ENCODE data around the gene PSMD8.
"Not testable (repeated sequence)": the region's sequence is repeated elsewhere in the genome, so short reads cannot be mapped to it uniquely, and the experiment has no call there.

The PSMD8 gene

GRCh38 chr19:38405276-38405675 lies 30.9 kb downstream of the PSMD8 start:
- TF ChIP-seq ZFX (IDR thresholded peaks at IDR 0.05; ENCODE audit: borderline replicate concordance): no peak
- TF ChIP-seq, protein P1, sequence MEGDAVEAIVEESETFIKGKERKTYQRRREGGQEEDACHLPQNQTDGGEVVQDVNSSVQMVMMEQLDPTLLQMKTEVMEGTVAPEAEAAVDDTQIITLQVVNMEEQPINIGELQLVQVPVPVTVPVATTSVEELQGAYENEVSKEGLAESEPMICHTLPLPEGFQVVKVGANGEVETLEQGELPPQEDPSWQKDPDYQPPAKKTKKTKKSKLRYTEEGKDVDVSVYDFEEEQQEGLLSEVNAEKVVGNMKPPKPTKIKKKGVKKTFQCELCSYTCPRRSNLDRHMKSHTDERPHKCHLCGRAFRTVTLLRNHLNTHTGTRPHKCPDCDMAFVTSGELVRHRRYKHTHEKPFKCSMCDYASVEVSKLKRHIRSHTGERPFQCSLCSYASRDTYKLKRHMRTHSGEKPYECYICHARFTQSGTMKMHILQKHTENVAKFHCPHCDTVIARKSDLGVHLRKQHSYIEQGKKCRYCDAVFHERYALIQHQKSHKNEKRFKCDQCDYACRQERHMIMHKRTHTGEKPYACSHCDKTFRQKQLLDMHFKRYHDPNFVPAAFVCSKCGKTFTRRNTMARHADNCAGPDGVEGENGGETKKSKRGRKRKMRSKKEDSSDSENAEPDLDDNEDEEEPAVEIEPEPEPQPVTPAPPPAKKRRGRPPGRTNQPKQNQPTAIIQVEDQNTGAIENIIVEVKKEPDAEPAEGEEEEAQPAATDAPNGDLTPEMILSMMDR (IDR thresholded peaks at IDR 0.05): no peak

DNA sequence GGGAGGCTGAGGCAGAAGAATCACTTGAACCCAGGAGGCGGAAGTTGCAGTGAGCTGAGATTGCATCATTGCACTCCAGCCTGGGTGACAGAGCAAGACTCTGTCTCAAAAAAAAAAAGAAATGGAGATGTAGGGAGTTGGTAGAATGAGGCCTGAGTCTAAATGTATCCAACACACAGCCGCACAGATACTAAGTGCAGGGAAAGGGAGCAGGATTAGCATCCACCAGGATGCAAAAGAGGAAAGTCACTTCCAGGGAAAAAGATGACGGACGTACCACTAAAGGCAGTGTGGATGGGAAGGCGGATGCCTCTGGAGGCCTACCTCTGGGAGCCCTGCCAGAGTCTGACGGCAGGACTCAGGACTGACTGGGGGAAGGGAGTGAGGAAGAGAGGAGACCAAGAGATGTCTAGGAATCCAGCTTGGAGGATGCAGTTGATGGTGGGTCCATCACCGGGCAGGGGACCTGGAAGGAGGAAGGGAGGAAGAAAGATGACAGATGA lies 35.3 kb downstream of the PSMD8 start:
- no peak overlapping the region for H3K27ac ChIP-seq
- TF ChIP-seq, protein P1 (IDR thresholded peaks at IDR 0.05): no peak
- no peak for TF ChIP-seq ZFX (IDR thresholded peaks at IDR 0.05; ENCODE audit: borderline replicate concordance)

More at GRCh38 chr19:38405276-38405675, 30.9 kb downstream of the PSMD8 start:
- no peak overlapping the region for H3K27ac ChIP-seq

DNA sequence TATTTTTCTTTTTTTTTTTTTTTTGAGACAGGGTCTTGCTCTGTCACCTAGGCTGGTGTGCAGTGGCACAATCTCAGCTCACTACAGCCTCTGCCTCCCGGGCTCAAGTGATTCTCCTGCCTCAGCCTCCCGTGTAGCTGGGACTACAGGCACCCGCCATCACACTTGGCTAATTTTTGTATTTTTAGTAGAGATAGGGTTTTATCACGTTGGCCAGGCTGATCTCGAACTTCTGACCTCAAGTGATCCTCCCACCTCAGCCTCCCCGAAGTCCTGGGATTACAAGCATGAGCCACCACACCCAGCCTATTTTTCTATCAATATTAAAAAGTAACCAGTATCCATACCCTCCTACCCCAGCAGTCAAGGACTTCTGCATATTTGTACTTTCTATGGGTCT lies 36.0 kb downstream of the PSMD8 start:
- not testable (repeated sequence) for H3K27ac ChIP-seq

- TF ChIP-seq ZFX (IDR thresholded peaks at IDR 0.05; ENCODE audit: borderline replicate concordance): no peak
- TF ChIP-seq, protein P1 (IDR thresholded peaks at IDR 0.05): no peak
- no peak overlapping the region for H3K27ac ChIP-seq
These were observed 36.8 kb downstream of the PSMD8 start for GRCh38 chr19:38411041-38411712.

- H3K27ac ChIP-seq: not testable (repeated sequence)
These were observed 37.5 kb downstream of the PSMD8 start for GRCh38 chr19:38411898-38412297.

DNA sequence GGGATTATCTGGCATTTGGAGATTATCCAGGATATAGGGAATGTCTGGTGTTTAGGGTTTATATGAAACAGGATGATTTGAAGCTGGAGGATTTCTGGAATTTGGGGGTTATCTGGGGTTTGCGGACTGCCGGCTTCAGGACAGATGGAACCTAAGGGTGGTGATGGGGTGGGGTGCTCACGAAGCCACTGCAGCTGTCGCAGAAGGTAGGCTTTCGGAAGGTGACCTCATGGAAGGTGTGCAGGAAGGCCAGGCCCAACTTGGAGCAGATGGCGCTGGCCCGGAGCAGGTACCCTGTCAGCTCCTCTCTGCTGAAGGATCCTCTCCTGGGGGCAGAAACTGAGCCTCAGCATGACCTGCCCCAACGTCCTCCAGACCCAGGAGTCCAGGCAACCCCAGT lies 38.1 kb downstream of the PSMD8 start:
- TF ChIP-seq ZFX (IDR thresholded peaks at IDR 0.05; ENCODE audit: borderline replicate concordance): no peak
- TF ChIP-seq, protein P1 (IDR thresholded peaks at IDR 0.05): no peak
- no peak overlapping the region for H3K27ac ChIP-seq

GRCh38 chr19:38412961-38413360 lies 38.6 kb downstream of the PSMD8 start:
- no peak overlapping the region for H3K27ac ChIP-seq
- TF ChIP-seq ZFX (IDR thresholded peaks at IDR 0.05; ENCODE audit: borderline replicate concordance): no peak
- TF ChIP-seq, protein P1 (IDR thresholded peaks at IDR 0.05): no peak

DNA sequence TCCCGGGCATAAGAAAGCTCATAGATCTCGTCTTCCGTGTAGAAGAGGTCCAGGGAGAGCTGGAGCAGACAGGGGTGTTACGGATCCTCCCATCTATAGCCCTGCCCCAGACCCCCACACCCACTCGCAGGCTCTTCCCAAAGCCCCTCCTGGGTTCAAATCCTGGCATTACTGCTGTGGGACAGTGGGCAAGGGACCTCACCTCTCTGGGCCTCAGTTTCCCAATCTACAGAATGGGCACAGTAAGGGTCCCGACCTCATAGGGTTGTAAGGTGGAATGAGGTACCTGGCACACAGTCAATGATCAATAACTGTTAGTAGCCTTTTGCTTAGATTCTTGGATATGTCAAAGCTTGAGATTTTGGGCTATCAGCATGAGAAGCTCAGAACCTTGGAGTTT lies 39.0 kb downstream of the PSMD8 start:
- TF ChIP-seq, protein P1 (IDR thresholded peaks at IDR 0.05): no peak
- no peak for TF ChIP-seq ZFX (IDR thresholded peaks at IDR 0.05; ENCODE audit: borderline replicate concordance)
- H3K27ac ChIP-seq: no peak overlapping the region

All from 22Rv1 (cell line).